Posterior vena cava (tissue), 2 donors: ENCODE data around the gene MACROD1. TPM values are rescaled to one million over a fixed set of nuclear protein-coding genes. Genes with fewer than 3 reads are reported as not detected.

Source experiments
- DNase-seq: peaks from one replicate; pipeline ENCODE4 v3.0.0-alpha.2; 2020; ENCODE audit warnings: low spot score
- intact Hi-C, 2 donors: fragments of 100-400 bp; cut with DNase I; formaldehyde crosslinking; loops; one replicate each; pipeline versions ENCODE4 v1.14.1 to v1.14.2; 2022 to 2023
- total RNA-seq, 2 donors: library from RNA; stranded (reverse); fragmentation: NEBNext Ultra II Directional; extraction: Animal tissue kit (Norgen Biotek cat#: 25700); gene quantifications; one replicate each; pipeline ENCODE4 v1.2.1, GENCODE V29; 2021
- donor health status: DM: yes; HTN: yes; CAD: no.
- donor health status: DM: yes; HTN: yes; CAD: no.

MACROD1 gene
- total RNA-seq, 2 donors from 2014 or later, result 15.9 to 16.8 TPM

- intact Hi-C loops, result no loop called here
- no peak for DNase-seq
These were observed 131.5 kb downstream of the MACROD1 start for GRCh38 chr11:64034411-64034811.

- intact Hi-C loops, result no loop called here
- DNase-seq, result no peak
These were observed 133.9 kb downstream of the MACROD1 start for GRCh38 chr11:64032050-64032449.

DNA sequence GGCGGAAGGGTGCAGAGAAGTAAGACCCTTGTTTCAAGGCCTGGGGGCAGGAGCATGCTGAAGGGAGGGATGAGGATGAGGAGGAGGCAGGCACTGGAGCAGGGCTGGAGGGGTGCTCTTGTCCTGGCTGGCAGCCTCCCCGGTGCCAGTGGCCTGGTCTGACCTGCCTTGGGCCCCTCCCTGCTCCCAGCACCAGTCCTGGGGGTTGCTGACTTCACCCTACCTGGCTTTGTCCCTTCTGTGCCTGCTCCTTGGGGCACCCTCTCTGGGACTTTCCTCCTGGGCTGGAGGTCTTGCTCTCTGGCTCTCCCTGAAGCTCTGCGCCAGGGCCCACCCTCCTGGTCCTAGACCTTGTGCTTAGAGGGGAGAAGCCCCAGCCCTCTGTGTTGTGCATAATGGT lies 134.9 kb downstream of the MACROD1 start:
- intact Hi-C loops, result no loop called here

DNA sequence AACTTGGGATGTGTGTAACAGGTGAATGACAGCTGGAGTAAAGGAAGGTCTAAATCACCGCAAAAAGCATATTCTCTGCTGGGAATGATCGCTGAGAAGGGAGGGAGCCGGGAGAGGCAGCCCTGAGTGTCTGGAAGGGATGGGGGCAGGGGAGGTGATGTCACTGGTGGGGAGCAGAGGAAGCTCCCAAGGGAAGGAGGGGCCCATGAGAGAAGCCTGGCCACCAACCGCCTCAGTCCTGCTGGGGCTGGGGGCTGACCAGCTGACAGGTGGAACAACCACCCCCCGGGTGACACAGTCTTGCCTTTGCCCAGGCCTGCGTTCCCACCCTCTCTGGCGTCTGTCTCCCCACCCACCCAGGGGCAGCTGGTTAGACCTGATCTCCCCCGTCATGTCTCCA lies 136.1 kb downstream of the MACROD1 start:
- intact Hi-C loops, result no loop called here
- no peak for DNase-seq

More for the DNA sequence above, 134.9 kb downstream of the MACROD1 start:
- DNase-seq, result no peak

GRCh38 chr11:64028398-64029115 lies 137.4 kb downstream of the MACROD1 start:
- no peak for DNase-seq
- intact Hi-C loops, result no loop called here

GRCh38 chr11:64027651-64028397 lies 138.1 kb downstream of the MACROD1 start:
- intact Hi-C loops, result no loop called here
- no peak for DNase-seq

- DNase-seq, result no peak
- intact Hi-C loops, result no loop called here
These were observed 139.2 kb downstream of the MACROD1 start for GRCh38 chr11:64026575-64027205.

- intact Hi-C loops, result no loop called here
- DNase-seq, result no peak
These were observed 140.7 kb downstream of the MACROD1 start for GRCh38 chr11:64025205-64025604.

DNA sequence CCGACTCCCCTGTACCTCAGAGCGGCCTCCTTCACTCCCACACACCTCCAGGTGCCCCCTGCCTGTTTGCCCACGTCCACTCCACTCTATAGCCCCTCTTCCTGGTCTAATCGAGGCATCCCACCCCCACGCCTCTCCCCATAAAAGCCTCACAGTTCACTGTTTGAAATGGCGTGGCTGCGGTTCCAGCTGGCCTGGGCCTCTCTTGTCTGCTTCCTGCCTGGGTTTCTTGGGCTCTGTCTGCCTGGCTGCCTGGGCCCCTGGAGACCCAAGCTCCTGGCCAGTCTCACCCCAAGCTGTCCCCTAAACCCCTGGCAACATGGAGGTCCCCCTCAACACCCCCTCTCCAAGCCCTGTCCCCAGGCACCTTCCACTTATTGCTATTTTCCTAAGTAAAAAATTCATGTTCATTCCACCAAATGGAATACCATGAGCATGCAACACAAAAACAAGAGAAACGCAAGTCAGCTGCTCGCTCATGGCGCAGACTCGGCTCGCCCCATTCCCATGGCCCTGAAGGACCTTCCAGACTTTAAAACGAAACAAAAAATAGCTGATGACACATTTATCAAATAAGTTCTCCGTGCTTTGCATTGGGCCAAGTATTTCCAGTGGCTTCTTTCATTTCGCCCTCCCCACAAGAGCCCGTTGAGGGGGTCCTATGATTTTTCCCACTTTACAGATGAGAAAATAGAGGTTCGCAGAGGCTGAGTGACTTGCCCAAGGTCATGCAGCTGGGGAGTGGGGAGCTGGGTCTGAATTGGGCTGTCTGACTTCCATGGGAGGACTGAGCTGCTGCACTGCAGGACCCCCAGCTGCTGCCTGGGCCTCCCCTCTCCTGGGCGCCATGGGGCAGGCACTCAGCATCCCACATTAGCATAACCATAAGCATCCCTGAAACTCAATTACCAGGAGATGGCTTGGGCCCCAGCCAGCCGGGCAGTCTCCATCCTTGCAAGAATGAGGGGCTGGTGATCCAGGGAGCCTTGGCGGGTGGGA lies 141.9 kb downstream of the MACROD1 start:
- intact Hi-C loops, result no loop called here
- no peak for DNase-seq

DNA sequence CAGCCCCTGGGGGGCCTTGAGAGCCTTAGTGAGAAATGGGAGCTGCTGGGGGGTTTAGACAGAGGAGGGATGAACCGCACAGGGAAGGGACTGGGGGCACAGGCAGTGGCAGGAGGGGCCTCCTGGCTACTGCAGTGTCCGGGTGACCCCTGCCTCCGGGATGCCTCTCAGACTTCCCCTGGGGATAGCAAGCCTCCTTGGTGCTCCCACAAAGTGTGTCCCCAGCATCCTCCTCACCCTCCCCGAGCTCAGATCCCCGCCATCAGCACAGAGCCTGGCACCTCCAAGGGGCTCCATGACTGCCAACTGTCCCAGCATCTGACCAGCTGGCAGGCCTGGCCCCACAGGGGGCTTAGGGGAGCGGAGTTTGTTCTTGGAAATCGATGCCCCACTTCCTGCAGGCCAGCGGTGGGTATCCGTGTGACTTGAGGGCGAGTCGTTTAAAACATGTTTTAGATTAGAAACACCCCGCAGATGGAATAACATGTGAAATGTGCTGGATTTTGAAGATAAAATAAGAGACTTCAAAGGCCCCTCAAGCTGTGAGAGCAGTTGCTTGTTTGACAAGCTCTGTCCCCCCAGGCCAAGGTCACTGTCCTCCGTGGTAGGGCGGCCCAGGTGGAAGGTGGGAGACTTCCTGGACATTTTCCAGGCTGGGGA lies 143.7 kb downstream of the MACROD1 start:
- intact Hi-C loops, result no loop called here
- no peak for DNase-seq

DNA sequence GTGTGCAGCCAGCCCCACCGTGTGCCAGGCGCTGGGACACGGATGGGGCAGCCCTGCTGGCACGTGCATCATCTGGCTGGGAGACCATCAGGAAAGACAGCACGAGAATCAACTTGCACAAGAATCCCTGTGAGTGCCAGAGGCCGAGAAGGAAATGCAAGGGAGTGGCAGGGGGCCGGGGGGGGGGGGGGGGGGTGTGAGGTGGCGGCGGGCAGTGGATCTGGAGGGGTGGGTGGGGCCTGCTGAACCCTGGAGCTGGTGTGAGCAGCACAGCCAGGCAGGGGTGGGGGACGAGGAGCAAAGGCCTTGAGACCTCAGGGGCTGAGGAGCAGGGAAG lies 144.2 kb downstream of the MACROD1 start:
- no peak for DNase-seq
- intact Hi-C loops, result no loop called here

DNA sequence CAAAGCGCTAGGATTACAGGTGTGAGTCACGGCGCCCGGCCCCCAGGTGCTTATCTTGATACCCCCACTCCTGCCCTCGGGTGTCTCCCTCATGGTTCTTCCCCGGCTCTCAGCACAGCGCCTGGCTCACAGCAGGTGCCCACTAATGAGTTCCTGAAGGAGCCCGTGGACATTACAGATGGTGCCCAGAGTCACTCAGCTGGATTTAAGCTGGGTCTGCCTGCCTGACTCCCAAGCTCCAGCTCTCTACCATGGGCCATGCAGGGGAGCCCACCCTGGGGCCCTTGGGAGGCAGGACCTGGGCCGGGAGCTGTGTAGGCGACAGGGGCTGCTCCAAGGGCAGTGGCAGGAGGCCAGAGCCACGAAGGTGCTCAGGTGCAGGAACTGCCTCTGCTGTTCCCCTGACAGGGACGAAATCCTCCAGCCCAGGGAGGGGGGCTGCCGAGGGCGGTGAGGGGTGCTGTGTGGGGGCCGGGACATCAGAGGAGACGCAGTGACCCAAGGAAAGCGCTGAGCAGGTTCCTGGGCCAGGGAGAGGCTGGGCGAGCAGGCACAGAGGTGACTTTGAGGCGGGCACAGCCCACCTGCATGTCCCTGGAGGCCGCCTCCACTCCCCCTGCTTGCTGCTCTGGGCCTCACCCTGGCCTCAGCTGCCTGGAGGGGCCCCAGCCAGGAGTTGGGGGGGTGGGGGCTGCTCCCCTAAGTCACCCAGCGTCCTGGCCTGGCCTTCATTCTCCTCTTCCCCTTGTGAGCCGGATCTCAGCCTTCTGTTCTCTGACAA lies 144.7 kb downstream of the MACROD1 start:
- intact Hi-C loops, result no loop called here
- DNase-seq, result no peak

GRCh38 chr11:64019106-64020037 lies 146.5 kb downstream of the MACROD1 start:
- intact Hi-C loops, result loop anchor here in 1 of 2 donors (5.0 kb wide), 1 partner anchor 1997 kb away; no protein-coding TSS in a partner anchor

DNA sequence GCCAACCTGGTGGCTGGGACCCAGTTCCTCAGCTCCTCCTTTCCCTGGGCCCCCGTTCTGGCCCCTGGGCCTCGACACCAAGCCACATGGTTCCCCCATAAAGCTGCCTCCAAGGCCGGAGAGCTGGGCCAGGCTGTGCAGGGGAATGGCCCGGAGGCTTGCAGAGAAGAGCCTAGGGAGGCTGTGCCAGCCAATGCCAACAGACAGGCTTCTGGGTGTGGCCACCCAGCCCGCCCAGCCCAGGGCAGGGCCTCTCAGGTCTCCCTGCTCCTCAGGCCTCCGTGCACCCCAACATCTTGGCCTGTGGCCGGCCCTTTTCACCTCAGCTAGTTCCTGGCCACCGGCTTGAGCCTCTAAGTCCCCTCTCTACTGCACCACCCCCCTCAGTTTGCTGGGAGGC lies 147.6 kb downstream of the MACROD1 start:
- intact Hi-C loops, result loop anchor here in 1 of 2 donors (5.0 kb wide), 1 partner anchor 1996 kb away; no protein-coding TSS in a partner anchor
- DNase-seq, result no peak

More at GRCh38 chr11:64019106-64020037, 146.5 kb downstream of the MACROD1 start:
- DNase-seq, result no peak

GRCh38 chr11:64017945-64018224 lies 148.0 kb downstream of the MACROD1 start:
- no peak for DNase-seq
- intact Hi-C loops, result loop anchor here in 1 of 2 donors (5.0 kb wide), 1 partner anchor 1996 kb away; no protein-coding TSS in a partner anchor

GRCh38 chr11:64015935-64016845 lies 149.7 kb downstream of the MACROD1 start:
- intact Hi-C loops, result loop anchor here in 1 of 2 donors (5.0 kb wide), 1 partner anchor 1994 kb away; no protein-coding TSS in a partner anchor
- no peak for DNase-seq
